ENCODE data around the gene AFTPH. TPM values are rescaled to one million over a fixed set of nuclear protein-coding genes. Genes with fewer than 3 reads are reported as not detected.

The AFTPH gene
- total RNA-seq, 1 experiment from 2014 or later, result 17.9 TPM

GRCh38 chr2:64641599-64641998, 117.5 kb downstream of the AFTPH start:
- H3K27me3 ChIP-seq (ENCODE audit: control insufficient read depth, insufficient read depth, low read length), result no peaks in the 10 kb centered on the region
- peaks cover 70% of the 10 kb centered on the region for H3K4me1 ChIP-seq (ENCODE audit: control insufficient read depth, insufficient read depth, low read length)
- H3K27ac ChIP-seq (ENCODE audit: low read length), result peak overlapping the region; percentile 98
- POLR2A ChIA-PET, result no interaction called here
- ATAC-seq (no peak), DNase-seq (ENCODE audit: low read depth, low spot score) (no peak)
- no peaks in the 10 kb centered on the region for H3K9me3 ChIP-seq (ENCODE audit: control insufficient read depth, insufficient read depth, low read depth, low read length)
- no peak overlapping the region for H3K4me3 ChIP-seq (ENCODE audit: low read depth in 2 of 2, low read length in 2 of 2)
- TF ChIP-seq, protein P1, sequence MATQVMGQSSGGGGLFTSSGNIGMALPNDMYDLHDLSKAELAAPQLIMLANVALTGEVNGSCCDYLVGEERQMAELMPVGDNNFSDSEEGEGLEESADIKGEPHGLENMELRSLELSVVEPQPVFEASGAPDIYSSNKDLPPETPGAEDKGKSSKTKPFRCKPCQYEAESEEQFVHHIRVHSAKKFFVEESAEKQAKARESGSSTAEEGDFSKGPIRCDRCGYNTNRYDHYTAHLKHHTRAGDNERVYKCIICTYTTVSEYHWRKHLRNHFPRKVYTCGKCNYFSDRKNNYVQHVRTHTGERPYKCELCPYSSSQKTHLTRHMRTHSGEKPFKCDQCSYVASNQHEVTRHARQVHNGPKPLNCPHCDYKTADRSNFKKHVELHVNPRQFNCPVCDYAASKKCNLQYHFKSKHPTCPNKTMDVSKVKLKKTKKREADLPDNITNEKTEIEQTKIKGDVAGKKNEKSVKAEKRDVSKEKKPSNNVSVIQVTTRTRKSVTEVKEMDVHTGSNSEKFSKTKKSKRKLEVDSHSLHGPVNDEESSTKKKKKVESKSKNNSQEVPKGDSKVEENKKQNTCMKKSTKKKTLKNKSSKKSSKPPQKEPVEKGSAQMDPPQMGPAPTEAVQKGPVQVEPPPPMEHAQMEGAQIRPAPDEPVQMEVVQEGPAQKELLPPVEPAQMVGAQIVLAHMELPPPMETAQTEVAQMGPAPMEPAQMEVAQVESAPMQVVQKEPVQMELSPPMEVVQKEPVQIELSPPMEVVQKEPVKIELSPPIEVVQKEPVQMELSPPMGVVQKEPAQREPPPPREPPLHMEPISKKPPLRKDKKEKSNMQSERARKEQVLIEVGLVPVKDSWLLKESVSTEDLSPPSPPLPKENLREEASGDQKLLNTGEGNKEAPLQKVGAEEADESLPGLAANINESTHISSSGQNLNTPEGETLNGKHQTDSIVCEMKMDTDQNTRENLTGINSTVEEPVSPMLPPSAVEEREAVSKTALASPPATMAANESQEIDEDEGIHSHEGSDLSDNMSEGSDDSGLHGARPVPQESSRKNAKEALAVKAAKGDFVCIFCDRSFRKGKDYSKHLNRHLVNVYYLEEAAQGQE (IDR thresholded peaks at IDR 0.05; ENCODE audit: insufficient read depth in 1 of 2, low read depth in 2 of 2, low read length in 1 of 2), result no peak
- TF ChIP-seq SIN3A (IDR thresholded peaks at IDR 0.05; ENCODE audit: borderline replicate concordance, insufficient read depth, low read depth, low read length), result no peak
- TF ChIP-seq CTCF (IDR thresholded peaks at IDR 0.05), result no peak
- TF ChIP-seq POLR2AphosphoS5 (IDR thresholded peaks at IDR 0.05; ENCODE audit: low read depth, low read length), result no peak
- TF ChIP-seq TCF7L2 (IDR thresholded peaks at IDR 0.05; ENCODE audit: low read depth, low read length), result no peak
- no TSS peak for BruUV-seq (replicated peaks)
- in situ Hi-C loops (cut with HindIII; ENCODE audit: low pct_unique_long_range_greater_than_20kb, low sequenced_read_pairs) (no loop called here), intact Hi-C loops (cut with micrococcal nuclease; ENCODE audit: unreplicated experiment) (no loop called here)
- CTCF ChIA-PET, result no interaction called here
- H3K36me3 ChIP-seq (ENCODE audit: control insufficient read depth, insufficient read depth, low read length), result no peaks in the 10 kb centered on the region

Small RNA genes lying within 50 kb of the gene (microRNA-seq; reads per million reads assigned to microRNA genes)
- not detected for gene MIR4434 (ENCODE audit: unreplicated experiment)

Other genes with a start within 250 kb of the AFTPH start
- 5.3 TPM for gene LGALSL, start 70.2 kb upstream of the AFTPH start, total RNA-seq (2021; ENCODE audit: unreplicated experiment)
- gene SERTAD2, start 129.6 kb downstream of the AFTPH start, total RNA-seq (2021; ENCODE audit: unreplicated experiment), result 24.3 TPM